BLaER1 treated with 17β-estradiol and CSF1 and Interleukin-3, amounts not matched to agents 10 nM and 100 nM (cell line): ENCODE data around the gene HOXA10.
A peak's percentile ranks its signal among the peaks of the same experiment; 100 is the strongest.

Source experiments
- H3K27ac ChIP-seq, 11 experiments: shearing (Covaris generic); formaldehyde crosslinking; 2 replicates each; pipeline ENCODE4 v1.8.1; 2022
- H3K27me3 ChIP-seq, 11 experiments: shearing (Covaris generic); formaldehyde crosslinking; 2 replicates each; pipeline ENCODE4 v1.8.1; 2022
- H3K36me3 ChIP-seq, 11 experiments: shearing (Covaris generic); formaldehyde crosslinking; 2 replicates each; pipeline ENCODE4 v1.8.1; 2022
- H3K4me1 ChIP-seq, 10 experiments: shearing (Covaris generic); formaldehyde crosslinking; 2 replicates each; pipeline ENCODE4 v1.8.1; 2022
- H3K4me2 ChIP-seq, 11 experiments: shearing (Covaris generic); formaldehyde crosslinking; 2 replicates each; pipeline ENCODE4 v1.8.1; 2022
- H3K4me3 ChIP-seq, 10 experiments: shearing (Covaris generic); formaldehyde crosslinking; 2 replicates each; pipeline ENCODE4 v1.8.1; 2022
- H3K9ac ChIP-seq, 11 experiments: shearing (Covaris generic); formaldehyde crosslinking; 2 replicates each; pipeline ENCODE4 v1.8.1; 2022
- H3K9me3 ChIP-seq, 11 experiments: shearing (Covaris generic); formaldehyde crosslinking; replicated peaks in 1 of 11; 2 replicates each; pipeline ENCODE4 v1.8.1; 2022
- H4K20me1 ChIP-seq, 11 experiments: shearing (Covaris generic); formaldehyde crosslinking; 2 replicates each; pipeline ENCODE4 v1.8.1; 2022
- Cebpa-rat ChIP-seq, 11 experiments: shearing (Covaris generic); IDR thresholded peaks; 2 replicates each; pipeline ENCODE4 v1.8.1; 2022

The HOXA10 gene

DNA sequence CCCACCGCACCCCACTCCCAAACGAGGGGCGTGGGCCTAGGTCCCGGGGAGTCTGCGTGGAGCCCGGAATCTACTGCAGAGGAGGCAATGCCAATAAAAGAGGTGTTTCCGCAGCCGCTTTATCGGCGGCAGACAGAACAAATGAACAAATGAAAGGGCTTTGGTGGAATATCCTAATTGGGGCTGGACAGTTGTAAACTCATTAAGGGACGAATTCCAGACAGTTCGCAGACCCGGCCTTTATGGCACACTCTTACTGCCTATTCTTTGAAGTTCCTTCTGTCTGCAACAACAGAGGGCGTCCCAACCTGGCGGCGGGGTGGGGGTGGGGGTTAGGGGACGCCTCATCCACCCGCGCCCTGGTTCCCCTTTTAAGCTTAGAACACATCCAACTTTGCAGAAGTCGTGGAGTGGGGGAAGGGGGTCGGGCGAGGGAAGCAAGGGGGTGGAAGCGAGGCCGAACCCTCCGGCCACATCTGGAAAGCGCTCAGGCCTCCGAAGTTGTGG is 12.9 kb downstream of the HOXA10 start:
- H3K4me1 ChIP-seq: peaks cover 8 to 15% (median 13%) of the 10 kb centered on the region in 10 experiments; a peak in 18 of 20 replicates
- H3K4me3 ChIP-seq: peak overlapping the region; percentile 56 to 74 (median 62); a peak in 19 of 20 replicates
- H3K9ac ChIP-seq: peak overlapping the region in 3 of 11 experiments; percentile 41 to 53 (median 45); a peak in 3 of 22 replicates
- no peak for TF ChIP-seq Cebpa-rat (IDR thresholded peaks at IDR 0.05)
- peaks cover 0 to 85% (median 74%) of the 10 kb centered on the region in 11 experiments; a peak in 18 of 22 replicates for H4K20me1 ChIP-seq
- peaks cover 14 to 42% (median 32%) of the 10 kb centered on the region in 11 experiments for H3K9me3 ChIP-seq
- H3K4me2 ChIP-seq: peak overlapping the region; percentile 88 to 100 (median 97)
- no peak overlapping the region for H3K27ac ChIP-seq
- H3K36me3 ChIP-seq: no peaks in the 10 kb centered on the region
- peaks cover 94 to 100% (median 100%) of the 10 kb centered on the region in 11 experiments for H3K27me3 ChIP-seq

DNA sequence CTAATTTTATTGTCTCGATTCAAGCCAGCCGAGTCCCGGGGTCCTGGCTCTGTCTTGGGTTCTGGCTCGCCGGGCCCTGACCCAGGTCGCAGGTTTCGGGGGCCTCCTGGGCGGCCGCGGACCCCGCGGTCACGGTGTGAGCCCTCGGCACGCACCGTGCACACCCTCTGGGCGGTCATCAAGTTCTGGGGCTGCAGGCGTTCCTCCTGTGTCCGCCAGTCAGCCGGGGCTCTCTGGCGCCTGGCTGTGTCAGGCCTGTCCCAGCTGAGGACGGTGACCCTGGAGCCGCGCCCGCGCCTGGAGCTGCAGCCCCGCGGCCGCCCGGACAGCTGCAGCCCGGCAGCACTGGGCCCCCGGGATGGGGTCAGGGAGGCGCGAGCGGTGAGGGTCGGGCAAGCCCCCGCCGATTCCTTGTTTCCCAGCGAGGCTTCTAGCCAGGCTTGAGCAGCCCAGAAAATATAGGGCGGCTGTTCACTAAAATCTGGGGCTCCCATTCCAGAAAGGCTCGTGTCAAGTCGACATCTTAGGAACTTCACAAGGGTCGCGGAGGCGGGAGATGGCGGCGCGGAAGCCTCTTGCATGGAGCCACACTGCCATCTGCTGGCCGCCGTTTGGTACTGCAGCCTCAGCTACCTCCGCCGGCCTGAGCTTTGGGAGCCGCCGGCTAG is 13.4 kb downstream of the HOXA10 start:
- Histone ChIP-seq H3K4me2 (peak overlapping the region; percentile 88 to 100 (median 97)), H3K9me3 (peaks cover 14 to 42% (median 32%) of the 10 kb centered on the region in 11 experiments), H3K9ac (peak overlapping the region in 8 of 11 experiments; percentile 41 to 60 (median 49); a peak in 11 of 22 replicates), H3K4me1 (peaks cover 8 to 15% (median 13%) of the 10 kb centered on the region in 10 experiments; a peak in 18 of 20 replicates), H3K4me3 (peak overlapping the region; percentile 56 to 74 (median 62)), H3K27me3 (peaks cover 94 to 100% (median 100%) of the 10 kb centered on the region in 11 experiments), H3K36me3 (no peaks in the 10 kb centered on the region), H3K27ac (no peak overlapping the region), H4K20me1 (peaks cover 0 to 85% (median 68%) of the 10 kb centered on the region in 11 experiments; a peak in 18 of 22 replicates)
- TF ChIP-seq Cebpa-rat (IDR thresholded peaks at IDR 0.05): no peak

- peaks cover 0 to 85% (median 65%) of the 10 kb centered on the region in 11 experiments; a peak in 18 of 22 replicates for H4K20me1 ChIP-seq
- no peaks in the 10 kb centered on the region for H3K36me3 ChIP-seq
- peak overlapping the region; percentile 88 to 100 (median 97) for H3K4me2 ChIP-seq
- TF ChIP-seq Cebpa-rat (IDR thresholded peaks at IDR 0.05): no peak
- H3K9me3 ChIP-seq: peaks cover 15 to 42% (median 32%) of the 10 kb centered on the region in 11 experiments
- H3K27ac ChIP-seq: no peak overlapping the region
- peaks cover 8 to 15% (median 13%) of the 10 kb centered on the region in 10 experiments; a peak in 18 of 20 replicates for H3K4me1 ChIP-seq
- H3K4me3 ChIP-seq: peak overlapping the region; percentile 56 to 74 (median 62)
- peaks cover 94 to 100% (median 100%) of the 10 kb centered on the region in 11 experiments for H3K27me3 ChIP-seq
- peak overlapping the region in 2 of 11 experiments; percentile 42 to 53; a peak in 1 of 22 replicates for H3K9ac ChIP-seq
Measured at GRCh38 chr7:27160145-27160545, 14.0 kb downstream of the HOXA10 start.

DNA sequence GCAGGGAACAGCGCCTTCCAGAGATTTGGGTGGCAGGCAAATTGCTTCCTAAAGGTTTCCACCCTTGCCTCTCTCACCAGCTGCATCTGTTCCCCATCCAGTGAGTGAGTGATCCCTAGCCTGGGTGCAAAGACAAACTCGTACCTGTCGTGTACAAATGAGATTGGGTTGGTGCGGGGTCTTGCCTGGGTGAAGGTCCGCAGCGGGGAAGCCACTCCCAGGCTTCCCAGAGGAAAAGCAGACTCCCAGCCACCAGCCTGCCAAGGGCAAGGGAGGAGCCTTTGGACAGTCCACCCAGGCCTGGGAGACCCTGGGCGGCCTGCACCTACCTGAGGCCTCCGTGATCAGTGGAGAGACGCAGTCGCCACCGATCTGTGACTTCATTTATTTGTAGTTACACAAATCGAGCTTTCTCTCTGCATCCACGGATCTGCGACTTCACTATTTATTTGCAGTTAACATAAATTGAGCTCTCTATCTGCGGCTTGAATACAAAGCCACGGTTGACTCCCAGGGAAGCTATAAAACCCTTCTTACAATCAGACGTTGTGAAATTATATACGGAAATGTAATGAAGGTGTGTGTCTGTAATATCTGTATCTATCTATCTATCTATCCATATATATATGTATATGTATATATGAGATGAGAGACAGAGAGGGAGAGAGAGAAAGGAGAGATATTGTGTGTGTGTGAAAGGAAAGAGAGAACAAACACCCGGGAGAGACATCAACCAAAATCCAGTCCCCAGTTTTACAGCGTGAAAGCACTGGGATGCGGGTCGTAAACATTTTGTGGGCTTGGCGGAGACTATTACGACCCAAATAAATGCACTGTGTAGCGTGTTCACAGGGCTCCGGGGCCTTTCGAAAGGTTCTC is 14.6 kb downstream of the HOXA10 start:
- no peak overlapping the region for H3K9ac ChIP-seq
- peaks cover 94 to 100% (median 100%) of the 10 kb centered on the region in 11 experiments for H3K27me3 ChIP-seq
- H3K4me3 ChIP-seq: peak overlapping the region in 5 of 10 experiments; percentile 59 to 74 (median 62); a peak in 8 of 20 replicates
- TF ChIP-seq Cebpa-rat (IDR thresholded peaks at IDR 0.05): no peak
- peaks cover 0 to 85% (median 65%) of the 10 kb centered on the region in 11 experiments; a peak in 18 of 22 replicates for H4K20me1 ChIP-seq
- H3K36me3 ChIP-seq: no peaks in the 10 kb centered on the region
- H3K4me1 ChIP-seq: peaks cover 8 to 15% (median 13%) of the 10 kb centered on the region in 10 experiments; a peak in 18 of 20 replicates
- H3K4me2 ChIP-seq: peak overlapping the region in 9 of 11 experiments; percentile 90 to 100 (median 97); a peak in 15 of 22 replicates
- H3K27ac ChIP-seq: no peak overlapping the region
- peaks cover 20 to 43% (median 35%) of the 10 kb centered on the region in 11 experiments for H3K9me3 ChIP-seq

- Histone ChIP-seq H3K27me3 (peaks cover 94 to 100% (median 100%) of the 10 kb centered on the region in 11 experiments), H3K4me2 (no peak overlapping the region), H3K9ac (no peak overlapping the region), H3K4me3 (no peak overlapping the region), H4K20me1 (peaks cover 0 to 83% (median 61%) of the 10 kb centered on the region in 11 experiments; a peak in 18 of 22 replicates), H3K27ac (no peak overlapping the region), H3K9me3 (peaks cover 20 to 46% (median 38%) of the 10 kb centered on the region in 11 experiments), H3K4me1 (peaks cover 8 to 15% (median 13%) of the 10 kb centered on the region in 10 experiments; a peak in 18 of 20 replicates), H3K36me3 (no peaks in the 10 kb centered on the region)
- no peak for TF ChIP-seq Cebpa-rat (IDR thresholded peaks at IDR 0.05)
Measured at GRCh38 chr7:27158436-27159265, 15.5 kb downstream of the HOXA10 start.

DNA sequence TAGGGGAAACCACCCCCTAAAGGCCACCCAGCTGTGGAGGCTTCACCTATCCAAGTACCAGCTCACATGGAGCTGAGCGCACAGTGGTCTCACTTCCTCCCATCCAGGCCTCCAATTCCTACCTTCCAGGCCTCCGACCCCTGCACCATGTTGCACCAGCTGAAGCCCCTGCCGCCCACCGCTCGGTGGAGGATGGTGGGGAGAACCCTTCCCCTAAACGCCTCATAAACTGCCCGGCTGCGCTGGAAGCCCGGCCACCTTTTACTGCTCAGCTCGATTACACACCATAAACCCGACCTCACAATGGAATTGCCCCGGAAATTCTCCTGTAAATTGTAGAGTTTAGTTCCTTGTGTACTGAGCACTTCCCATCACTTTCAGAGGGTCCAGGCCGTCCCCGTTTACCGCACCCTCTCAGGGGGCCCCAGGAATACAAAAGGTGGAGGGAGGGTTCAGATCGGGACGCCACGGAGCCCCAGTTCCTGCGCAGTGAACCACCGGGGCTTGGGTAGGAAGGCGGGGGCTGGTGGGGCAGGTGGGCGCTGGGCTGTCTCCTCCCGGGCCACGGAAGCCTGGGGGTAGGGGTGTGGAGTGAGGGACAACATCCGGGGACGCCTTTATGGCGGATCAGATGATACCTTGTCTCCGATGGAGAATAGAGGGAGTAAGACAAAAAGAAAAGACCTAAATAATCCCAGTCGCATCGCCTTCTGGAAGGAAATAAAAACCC is 16.3 kb downstream of the HOXA10 start:
- H3K9ac ChIP-seq: no peak overlapping the region
- no peak for TF ChIP-seq Cebpa-rat (IDR thresholded peaks at IDR 0.05)
- H3K4me2 ChIP-seq: no peak overlapping the region
- no peak overlapping the region for H3K4me3 ChIP-seq
- H3K4me1 ChIP-seq: peaks cover 8 to 15% (median 13%) of the 10 kb centered on the region in 10 experiments; a peak in 18 of 20 replicates
- no peaks in the 10 kb centered on the region for H3K36me3 ChIP-seq
- peaks cover 0 to 82% (median 58%) of the 10 kb centered on the region in 11 experiments; a peak in 17 of 22 replicates for H4K20me1 ChIP-seq
- H3K27ac ChIP-seq: no peak overlapping the region
- peaks cover 94 to 100% (median 100%) of the 10 kb centered on the region in 11 experiments for H3K27me3 ChIP-seq
- H3K9me3 ChIP-seq: peaks cover 20 to 47% (median 38%) of the 10 kb centered on the region in 11 experiments

GRCh38 chr7:27156916-27157701 is 17.0 kb downstream of the HOXA10 start:
- Histone ChIP-seq H3K36me3 (no peaks in the 10 kb centered on the region), H3K4me1 (peaks cover 8 to 19% (median 15%) of the 10 kb centered on the region in 10 experiments; a peak in 19 of 20 replicates), H3K9ac (no peak overlapping the region), H3K4me2 (no peak overlapping the region), H4K20me1 (peaks cover 0 to 85% (median 64%) of the 10 kb centered on the region in 11 experiments; a peak in 17 of 22 replicates), H3K27ac (no peak overlapping the region), H3K9me3 (peaks cover 20 to 48% (median 38%) of the 10 kb centered on the region in 11 experiments), H3K27me3 (peaks cover 94 to 100% (median 100%) of the 10 kb centered on the region in 11 experiments), H3K4me3 (no peak overlapping the region)
- TF ChIP-seq Cebpa-rat (IDR thresholded peaks at IDR 0.05): no peak
